Liver (tissue), 9 donors: ENCODE results near the gene WIPF1. TPM values are rescaled to one million over a fixed set of nuclear protein-coding genes. Genes with fewer than 3 reads are reported as not detected.

Experiments
- DNase-seq: peaks from one replicate; pipeline ENCODE4 v3.0.0-alpha.2; 2017; ENCODE audit warnings: low spot score
- H3K27ac ChIP-seq, 2 donors: one replicate each; pipeline ENCODE4 v1.7.0; 2013; ENCODE audit warnings: inconsistent platforms in 2 of 2, low read length in 2 of 2, control low read depth in 1 of 2, low read depth in 1 of 2, mild to moderate bottlenecking in 1 of 2
- H3K27me3 ChIP-seq, 4 donors: one replicate each; pipeline versions ENCODE4 v1.6.1 to v1.7.0; 2013; ENCODE audit warnings: low read length in 3 of 4, inconsistent platforms in 1 of 4, mild to moderate bottlenecking in 1 of 4, moderate library complexity in 1 of 4; ENCODE audit not compliant: control insufficient read depth in 4 of 4, insufficient read depth in 4 of 4
- H3K36me3 ChIP-seq, 4 donors: one replicate each; pipeline versions ENCODE4 v1.6.1 to v1.7.0; 2013; ENCODE audit warnings: low read length in 3 of 4, mild to moderate bottlenecking in 3 of 4, low read depth in 1 of 4, moderate library complexity in 1 of 4; ENCODE audit not compliant: control insufficient read depth in 4 of 4, insufficient read depth in 3 of 4
- H3K4me1 ChIP-seq, 4 donors: one replicate each; pipeline versions ENCODE4 v1.6.1 to v1.7.0; 2013; ENCODE audit warnings: low read length in 3 of 4, mild to moderate bottlenecking in 3 of 4, moderate library complexity in 1 of 4; ENCODE audit not compliant: control insufficient read depth in 4 of 4, insufficient read depth in 4 of 4
- H3K4me3 ChIP-seq, 3 donors: one replicate each; pipeline versions ENCODE4 v1.6.1 to v1.7.0; 2013; ENCODE audit warnings: low read length in 3 of 3, control low read depth in 1 of 3, low read depth in 1 of 3, mild to moderate bottlenecking in 1 of 3
- H3K9ac ChIP-seq, 2 donors: one replicate each; pipeline ENCODE4 v1.7.0; 2013; ENCODE audit warnings: low read length in 2 of 2, mild to moderate bottlenecking in 2 of 2, moderate library complexity in 2 of 2, control low read depth in 1 of 2, low read depth in 1 of 2
- H3K9me3 ChIP-seq, 4 donors: one replicate each; pipeline versions ENCODE4 v1.6.1 to v1.7.0; 2013; ENCODE audit warnings: low read length in 3 of 4; ENCODE audit not compliant: control insufficient read depth in 4 of 4
- EGR1 ChIP-seq, 2 donors: IDR thresholded peaks; 2 replicates each; pipeline ENCODE4 v1.6.1; 2016 to 2018; ENCODE audit warnings: antibody characterized with exemption in 2 of 2, low read depth in 2 of 2
- FOXA1 ChIP-seq: IDR thresholded peaks from 2 replicates; pipeline ENCODE4 v1.6.1; 2016; ENCODE audit warnings: antibody characterized with exemption
- FOXA2 ChIP-seq: IDR thresholded peaks from 2 replicates; pipeline ENCODE4 v1.6.1; 2016; ENCODE audit warnings: antibody characterized with exemption
- GABPA ChIP-seq, 2 donors: IDR thresholded peaks in 1 of 2; conservative IDR thresholded peaks in 1 of 2; 2 replicates each; pipeline ENCODE4 v1.6.1; 2016; ENCODE audit warnings: antibody characterized with exemption in 2 of 2, mild to moderate bottlenecking in 1 of 2, moderate library complexity in 1 of 2
- RAD21 ChIP-seq, 2 donors: IDR thresholded peaks; 2 replicates each; pipeline ENCODE4 v1.6.1; 2016; ENCODE audit warnings: antibody characterized with exemption in 2 of 2, mild to moderate bottlenecking in 2 of 2
- RXRA ChIP-seq, 2 donors: IDR thresholded peaks; 2 replicates each; pipeline ENCODE4 v1.6.1; 2017 to 2018; ENCODE audit warnings: antibody characterized with exemption in 2 of 2, mild to moderate bottlenecking in 1 of 2
- SP1 ChIP-seq: IDR thresholded peaks from 2 replicates; pipeline ENCODE4 v1.6.1; 2018; ENCODE audit warnings: antibody characterized with exemption, mild to moderate bottlenecking
- TAF1 ChIP-seq: conservative IDR thresholded peaks from 2 replicates; pipeline ENCODE4 v1.6.1; 2016; ENCODE audit warnings: antibody characterized with exemption, mild to moderate bottlenecking
- YY1 ChIP-seq: IDR thresholded peaks from 2 replicates; pipeline ENCODE4 v1.6.1; 2016; ENCODE audit warnings: antibody characterized with exemption, mild to moderate bottlenecking
- WGBS: extraction: QIAGEN DNeasy Blood & Tissue Kit; methylation state at CpG from one replicate; pipeline ENCODE4 v1.1.7; 2013; 5-methylcytosine and 5-hydroxymethylcytosine counted together
- polyA plus RNA-seq, 2 donors: library from polyadenylated mRNA; stranded (reverse) in 1 of 2; unstranded in 1 of 2; fragments of 200-250 nt in 1 of 2; fragments of >200 nt in 1 of 2; fragmentation: Nextera tagmentation in 1 of 2; extraction: Ambion mirVana in 1 of 2; gene quantifications; one replicate each; pipeline versions ENCODE4 v1.2.1 to v1.2.3, GENCODE V29; 2013 to 2015
- total RNA-seq, 2 donors: library from RNA; depleted of rRNA; stranded (reverse); fragments of >200 nt; gene quantifications; one replicate each; pipeline ENCODE4 v1.2.3, GENCODE V29; 2014
- TF ChIP-seq, protein P1 (sequence below): IDR thresholded peaks from 2 replicates; pipeline ENCODE4 v1.6.1; 2016; ENCODE audit warnings: antibody characterized with exemption
- TF ChIP-seq, protein P2 (sequence below): fragments of 150-350 bp; IDR thresholded peaks from 2 replicates; pipeline ENCODE4 v1.5.1; 2017; ENCODE audit warnings: improper control_type of control experiment, low read depth, low read length; ENCODE audit not compliant: missing input control
- TF ChIP-seq, protein P3 (sequence below): IDR thresholded peaks from 2 replicates; pipeline ENCODE4 v1.6.1; 2016; ENCODE audit warnings: antibody characterized with exemption
- TF ChIP-seq, protein P4 (sequence below): IDR thresholded peaks from 2 replicates; pipeline ENCODE4 v1.6.1; 2016; ENCODE audit warnings: antibody characterized with exemption, mild to moderate bottlenecking
- TF ChIP-seq, protein P5 (sequence below): IDR thresholded peaks from 2 replicates; pipeline ENCODE4 v1.6.1; 2016; ENCODE audit warnings: antibody characterized with exemption
- donor health status: healthy.
- donor health status: healthy.
- donor health status: healthy.
- donor health status: healthy.
- donor health status: healthy.

WIPF1 gene
- total and polyA plus RNA-seq, 4 donors = 4.7 to 7.7 (median 6.3) TPM

DNA sequence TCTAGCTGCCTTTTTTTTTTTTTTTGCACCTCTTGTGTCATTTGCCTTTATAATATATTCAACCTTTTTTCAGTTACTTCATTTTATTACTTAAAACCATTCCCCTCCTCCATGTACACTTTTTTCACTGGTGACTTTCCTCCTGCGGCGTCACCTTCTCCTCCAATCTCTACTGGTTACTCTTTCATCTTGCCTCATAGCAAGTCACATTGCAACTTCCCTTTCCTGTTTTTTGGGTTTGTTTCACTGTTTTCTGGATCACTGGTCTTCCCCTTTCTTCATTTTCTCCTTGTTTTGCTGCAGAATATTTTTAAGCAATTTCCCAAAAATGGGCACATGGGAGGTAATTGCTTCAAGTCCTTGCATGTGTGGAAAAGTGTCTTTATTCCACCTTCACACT lies 73.1 kb downstream of the WIPF1 start:
- no peak overlapping the region for H3K9ac ChIP-seq
- H3K4me1 ChIP-seq = no peaks in the 10 kb centered on the region
- H3K4me3 ChIP-seq = no peak overlapping the region
- no peaks in the 10 kb centered on the region for H3K27me3 ChIP-seq
- WGBS = 75% methylated on average over 2 of the region's 2 CpGs
- TF ChIP-seq RXRA (IDR thresholded peaks at IDR 0.05) = no peak
- no peak for TF ChIP-seq FOXA1
- TF ChIP-seq, protein P1, sequence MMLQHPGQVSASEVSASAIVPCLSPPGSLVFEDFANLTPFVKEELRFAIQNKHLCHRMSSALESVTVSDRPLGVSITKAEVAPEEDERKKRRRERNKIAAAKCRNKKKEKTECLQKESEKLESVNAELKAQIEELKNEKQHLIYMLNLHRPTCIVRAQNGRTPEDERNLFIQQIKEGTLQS = no peak
- no peak for TF ChIP-seq SP1
- no peak for TF ChIP-seq TAF1
- no peak for TF ChIP-seq YY1
- TF ChIP-seq, protein P2, sequence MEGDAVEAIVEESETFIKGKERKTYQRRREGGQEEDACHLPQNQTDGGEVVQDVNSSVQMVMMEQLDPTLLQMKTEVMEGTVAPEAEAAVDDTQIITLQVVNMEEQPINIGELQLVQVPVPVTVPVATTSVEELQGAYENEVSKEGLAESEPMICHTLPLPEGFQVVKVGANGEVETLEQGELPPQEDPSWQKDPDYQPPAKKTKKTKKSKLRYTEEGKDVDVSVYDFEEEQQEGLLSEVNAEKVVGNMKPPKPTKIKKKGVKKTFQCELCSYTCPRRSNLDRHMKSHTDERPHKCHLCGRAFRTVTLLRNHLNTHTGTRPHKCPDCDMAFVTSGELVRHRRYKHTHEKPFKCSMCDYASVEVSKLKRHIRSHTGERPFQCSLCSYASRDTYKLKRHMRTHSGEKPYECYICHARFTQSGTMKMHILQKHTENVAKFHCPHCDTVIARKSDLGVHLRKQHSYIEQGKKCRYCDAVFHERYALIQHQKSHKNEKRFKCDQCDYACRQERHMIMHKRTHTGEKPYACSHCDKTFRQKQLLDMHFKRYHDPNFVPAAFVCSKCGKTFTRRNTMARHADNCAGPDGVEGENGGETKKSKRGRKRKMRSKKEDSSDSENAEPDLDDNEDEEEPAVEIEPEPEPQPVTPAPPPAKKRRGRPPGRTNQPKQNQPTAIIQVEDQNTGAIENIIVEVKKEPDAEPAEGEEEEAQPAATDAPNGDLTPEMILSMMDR = no peak
- TF ChIP-seq GABPA (IDR thresholded peaks at IDR 0.05 in 1 of 2, conservative IDR thresholded peaks at IDR 0.05 in 1 of 2) = no peak
- TF ChIP-seq, protein P3, sequence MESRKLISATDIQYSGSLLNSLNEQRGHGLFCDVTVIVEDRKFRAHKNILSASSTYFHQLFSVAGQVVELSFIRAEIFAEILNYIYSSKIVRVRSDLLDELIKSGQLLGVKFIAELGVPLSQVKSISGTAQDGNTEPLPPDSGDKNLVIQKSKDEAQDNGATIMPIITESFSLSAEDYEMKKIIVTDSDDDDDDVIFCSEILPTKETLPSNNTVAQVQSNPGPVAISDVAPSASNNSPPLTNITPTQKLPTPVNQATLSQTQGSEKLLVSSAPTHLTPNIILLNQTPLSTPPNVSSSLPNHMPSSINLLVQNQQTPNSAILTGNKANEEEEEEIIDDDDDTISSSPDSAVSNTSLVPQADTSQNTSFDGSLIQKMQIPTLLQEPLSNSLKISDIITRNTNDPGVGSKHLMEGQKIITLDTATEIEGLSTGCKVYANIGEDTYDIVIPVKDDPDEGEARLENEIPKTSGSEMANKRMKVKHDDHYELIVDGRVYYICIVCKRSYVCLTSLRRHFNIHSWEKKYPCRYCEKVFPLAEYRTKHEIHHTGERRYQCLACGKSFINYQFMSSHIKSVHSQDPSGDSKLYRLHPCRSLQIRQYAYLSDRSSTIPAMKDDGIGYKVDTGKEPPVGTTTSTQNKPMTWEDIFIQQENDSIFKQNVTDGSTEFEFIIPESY = no peak
- no peak for TF ChIP-seq EGR1 (IDR thresholded peaks at IDR 0.05; ENCODE audit: low read depth in 2 of 2)
- TF ChIP-seq, protein P4, sequence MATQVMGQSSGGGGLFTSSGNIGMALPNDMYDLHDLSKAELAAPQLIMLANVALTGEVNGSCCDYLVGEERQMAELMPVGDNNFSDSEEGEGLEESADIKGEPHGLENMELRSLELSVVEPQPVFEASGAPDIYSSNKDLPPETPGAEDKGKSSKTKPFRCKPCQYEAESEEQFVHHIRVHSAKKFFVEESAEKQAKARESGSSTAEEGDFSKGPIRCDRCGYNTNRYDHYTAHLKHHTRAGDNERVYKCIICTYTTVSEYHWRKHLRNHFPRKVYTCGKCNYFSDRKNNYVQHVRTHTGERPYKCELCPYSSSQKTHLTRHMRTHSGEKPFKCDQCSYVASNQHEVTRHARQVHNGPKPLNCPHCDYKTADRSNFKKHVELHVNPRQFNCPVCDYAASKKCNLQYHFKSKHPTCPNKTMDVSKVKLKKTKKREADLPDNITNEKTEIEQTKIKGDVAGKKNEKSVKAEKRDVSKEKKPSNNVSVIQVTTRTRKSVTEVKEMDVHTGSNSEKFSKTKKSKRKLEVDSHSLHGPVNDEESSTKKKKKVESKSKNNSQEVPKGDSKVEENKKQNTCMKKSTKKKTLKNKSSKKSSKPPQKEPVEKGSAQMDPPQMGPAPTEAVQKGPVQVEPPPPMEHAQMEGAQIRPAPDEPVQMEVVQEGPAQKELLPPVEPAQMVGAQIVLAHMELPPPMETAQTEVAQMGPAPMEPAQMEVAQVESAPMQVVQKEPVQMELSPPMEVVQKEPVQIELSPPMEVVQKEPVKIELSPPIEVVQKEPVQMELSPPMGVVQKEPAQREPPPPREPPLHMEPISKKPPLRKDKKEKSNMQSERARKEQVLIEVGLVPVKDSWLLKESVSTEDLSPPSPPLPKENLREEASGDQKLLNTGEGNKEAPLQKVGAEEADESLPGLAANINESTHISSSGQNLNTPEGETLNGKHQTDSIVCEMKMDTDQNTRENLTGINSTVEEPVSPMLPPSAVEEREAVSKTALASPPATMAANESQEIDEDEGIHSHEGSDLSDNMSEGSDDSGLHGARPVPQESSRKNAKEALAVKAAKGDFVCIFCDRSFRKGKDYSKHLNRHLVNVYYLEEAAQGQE = no peak
- TF ChIP-seq, protein P5, sequence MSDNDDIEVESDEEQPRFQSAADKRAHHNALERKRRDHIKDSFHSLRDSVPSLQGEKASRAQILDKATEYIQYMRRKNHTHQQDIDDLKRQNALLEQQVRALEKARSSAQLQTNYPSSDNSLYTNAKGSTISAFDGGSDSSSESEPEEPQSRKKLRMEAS = no peak
- TF ChIP-seq FOXA2 = no peak
- no peak for DNase-seq
- no peaks in the 10 kb centered on the region for H3K9me3 ChIP-seq
- H3K27ac ChIP-seq = no peak overlapping the region
- H3K36me3 ChIP-seq = no peaks in the 10 kb centered on the region

- TF ChIP-seq, protein P4 = no peak
- TF ChIP-seq RAD21 (IDR thresholded peaks at IDR 0.05) (peak; percentile 87 to 89), RXRA (IDR thresholded peaks at IDR 0.05) (no peak)
- TF ChIP-seq, protein P2 = peak; percentile 49
- no peak overlapping the region for H3K4me3 ChIP-seq
- H3K9ac ChIP-seq = no peak overlapping the region
- H3K36me3 ChIP-seq = no peaks in the 10 kb centered on the region
- H3K27me3 ChIP-seq = no peaks in the 10 kb centered on the region
- no peak overlapping the region for H3K27ac ChIP-seq
- WGBS = 11% methylated on average over 3 of the region's 3 CpGs
- H3K9me3 ChIP-seq = no peaks in the 10 kb centered on the region
- H3K4me1 ChIP-seq = peaks cover 2 to 13% (median 5%) of the 10 kb centered on the region in 4 donors
- DNase-seq = no peak
These were observed 75.1 kb downstream of the WIPF1 start for GRCh38 chr2:174522553-174522952.
